Testis (tissue), 3 donors: ENCODE measurements around the gene ANO1. TPM values are rescaled to one million over a fixed set of nuclear protein-coding genes. Genes with fewer than 3 reads are reported as not detected.

Experiments used
- DNase-seq: peaks from one replicate; pipeline ENCODE4 v3.0.0-alpha.2; 2019
- H3K27ac ChIP-seq, 2 donors: fragments of 200-600 bp; sonication (generic); one replicate each; pipeline ENCODE4 v1.5.1; 2019
- H3K27me3 ChIP-seq: fragments of 200-600 bp; sonication (generic); one replicate; pipeline ENCODE4 v1.5.1; 2019
- H3K36me3 ChIP-seq: fragments of 200-600 bp; sonication (generic); one replicate; pipeline ENCODE4 v1.5.1; 2017; ENCODE audit warnings: low read depth; ENCODE audit errors: missing control alignments
- H3K4me1 ChIP-seq: fragments of 200-600 bp; sonication (generic); one replicate; pipeline ENCODE4 v1.5.1; 2019
- H3K4me3 ChIP-seq, 2 donors: fragments of 200-600 bp; sonication (generic); one replicate each; pipeline ENCODE4 v1.5.1; 2017 to 2019
- H3K9me3 ChIP-seq: fragments of 200-600 bp; sonication (generic); one replicate; pipeline ENCODE4 v1.5.1; 2017
- CTCF ChIP-seq, 3 experiments: fragments of 450-650 bp in 2 of 3; fragments of 200-600 bp in 1 of 3; sonication (generic) in 1 of 3; IDR thresholded peaks; one replicate each; pipeline ENCODE4 v1.5.1; 2016 to 2019; ENCODE audit warnings: antibody characterized with exemption in 3 of 3, mild to moderate bottlenecking in 2 of 3, moderate library complexity in 1 of 3
- POLR2A ChIP-seq: fragments of 450-650 bp; IDR thresholded peaks from one replicate; pipeline ENCODE4 v1.6.1; 2017; ENCODE audit warnings: antibody characterized with exemption, mild to moderate bottlenecking, moderate library complexity
- WGBS, 2 donors: methylation state at CpG; one replicate each; pipeline ENCODE4 v1.1.5; 2018; 5-methylcytosine and 5-hydroxymethylcytosine counted together
- intact Hi-C: fragments of 100-400 bp; cut with DNase I; formaldehyde crosslinking; loops from one replicate; pipeline ENCODE4 v1.15.1; 2023; ENCODE audit warnings: low total_unique reads
- polyA plus RNA-seq: library from polyadenylated mRNA; stranded (reverse); fragments of 350-450 nt; fragmentation: Illumina TruSeq; extraction: RNeasy Lipid Tissue Mini Kit (QIAGEN cat#74804); gene quantifications from one replicate; pipeline ENCODE4 v1.2.3, GENCODE V29; 2014; ENCODE audit warnings: low read depth, low replicate concordance; ENCODE audit not compliant: insufficient read depth
- total RNA-seq, 2 donors: library from RNA; depleted of rRNA; stranded (reverse); fragments of >200 nt; gene quantifications; one replicate each; pipeline ENCODE4 v1.2.3, GENCODE V29; 2016

The ANO1 gene
- total and polyA plus RNA-seq, 3 donors from 2014 or later = 10.3 to 42.7 (median 25.4) TPM

- H3K4me1 ChIP-seq = no peaks in the 10 kb centered on the region
- no peak overlapping the region for H3K27ac ChIP-seq
- TF ChIP-seq CTCF (IDR thresholded peaks at IDR 0.05) (no peak), POLR2A (no peak)
- WGBS, 2 donors = 52 to 54% methylated on average over 8 of the region's 8 CpGs
- H3K4me3 ChIP-seq = no peak overlapping the region
- H3K36me3 ChIP-seq = no peaks in the 10 kb centered on the region
- no peak for DNase-seq
- H3K27me3 ChIP-seq = no peaks in the 10 kb centered on the region
- intact Hi-C loops = no loop called here
- H3K9me3 ChIP-seq = no peaks in the 10 kb centered on the region
Observed at GRCh38 chr11:70158201-70158600, 80.1 kb downstream of the ANO1 start.

- 84 to 93% methylated on average over 4 to 14 of the region's 14 CpGs for WGBS, 2 donors
- Histone ChIP-seq H3K4me3 (no peak overlapping the region), H3K4me1 (no peaks in the 10 kb centered on the region), H3K27me3 (no peaks in the 10 kb centered on the region), H3K9me3 (no peaks in the 10 kb centered on the region), H3K27ac (no peak overlapping the region), H3K36me3 (no peaks in the 10 kb centered on the region)
- TF ChIP-seq CTCF (IDR thresholded peaks at IDR 0.05) = no peak
- TF ChIP-seq POLR2A = no peak
- DNase-seq = no peak
- intact Hi-C loops = no loop called here
Observed at GRCh38 chr11:70158757-70159389, 80.8 kb downstream of the ANO1 start.

GRCh38 chr11:70159627-70160570, 81.8 kb downstream of the ANO1 start:
- H3K4me3 ChIP-seq = no peak overlapping the region
- no peaks in the 10 kb centered on the region for H3K4me1 ChIP-seq
- whole genome bisulfite sequencing, 2 donors = 81 to 97% methylated on average over 11 to 24 of the region's 24 CpGs
- TF ChIP-seq POLR2A = no peak
- no peak for TF ChIP-seq CTCF (IDR thresholded peaks at IDR 0.05)
- no peak for DNase-seq
- no peaks in the 10 kb centered on the region for H3K9me3 ChIP-seq
- intact Hi-C loops = no loop called here
- no peak overlapping the region for H3K27ac ChIP-seq
- H3K27me3 ChIP-seq = no peaks in the 10 kb centered on the region
- no peaks in the 10 kb centered on the region for H3K36me3 ChIP-seq

GRCh38 chr11:70161043-70161625, 83.0 kb downstream of the ANO1 start:
- intact Hi-C loops = no loop called here
- no peaks in the 10 kb centered on the region for H3K27me3 ChIP-seq
- DNase-seq = no peak
- no peaks in the 10 kb centered on the region for H3K4me1 ChIP-seq
- TF ChIP-seq POLR2A (no peak), CTCF (IDR thresholded peaks at IDR 0.05) (no peak)
- no peak overlapping the region for H3K4me3 ChIP-seq
- H3K27ac ChIP-seq = no peak overlapping the region
- WGBS, 2 donors = 92 to 95% methylated on average over 13 to 17 of the region's 17 CpGs
- no peaks in the 10 kb centered on the region for H3K36me3 ChIP-seq
- H3K9me3 ChIP-seq = no peaks in the 10 kb centered on the region
